OCI-LY7 (cell line): ENCODE measurements around the gene KIDINS220.

Source experiments
- CTCF ChIP-seq: fragments of 200-600 bp; sonication (generic); conservative IDR thresholded peaks from 2 replicates; pipeline ENCODE4 v1.5.1; 2014; ENCODE audit warnings: mild to moderate bottlenecking, antibody characterized with exemption, low read length, moderate library complexity, mixed read lengths
- EZH2phosphoT487 ChIP-seq: fragments of 200-600 bp; sonication (generic); IDR thresholded peaks from 2 replicates; pipeline ENCODE4 v1.6.1; 2018; ENCODE audit warnings: low read depth, borderline replicate concordance, mild to moderate bottlenecking, mixed run types, antibody characterized with exemption, low read length, moderate library complexity, mixed read lengths

- TF ChIP-seq CTCF (no peak), EZH2phosphoT487 (no peak)
Measured at GRCh38 chr2:8692783-8693156, 144.6 kb downstream of the KIDINS220 start.
